ENCODE measurements around the gene TFDP3.

The TFDP3 gene

GRCh38 chrX:133218329-133218728 lies at the start of gene TFDP3:
TFDP3 (minus strand) TSS chrX:133218354; CDS start chrX:133218259, 95 bp downstream.
- DNase-seq (ENCODE audit: low read depth in 2 of 2), result no peak

GRCh38 chrX:133267621-133268020 lies 49.5 kb upstream of the TFDP3 start:
- no peak for DNase-seq (ENCODE audit: low read depth in 2 of 2)

- DNase-seq (ENCODE audit: low read depth in 2 of 2), result no peak
Measured at GRCh38 chrX:133265331-133265730, 47.2 kb upstream of the TFDP3 start.

- DNase-seq (ENCODE audit: low read depth in 2 of 2), result no peak
Measured at GRCh38 chrX:133258481-133258880, 40.3 kb upstream of the TFDP3 start.

- DNase-seq (ENCODE audit: low read depth in 2 of 2), result no peak
Measured at GRCh38 chrX:133254666-133255065, 36.5 kb upstream of the TFDP3 start.

GRCh38 chrX:133251204-133251603 lies 33.0 kb upstream of the TFDP3 start:
- no peak for DNase-seq (ENCODE audit: low read depth in 2 of 2)

GRCh38 chrX:133250184-133251100 lies 32.3 kb upstream of the TFDP3 start:
- no peak for DNase-seq (ENCODE audit: low read depth in 2 of 2)

GRCh38 chrX:133249266-133250058 lies 31.3 kb upstream of the TFDP3 start:
- DNase-seq (ENCODE audit: low read depth in 2 of 2), result no peak

- no peak for DNase-seq (ENCODE audit: low read depth in 2 of 2)
Measured at GRCh38 chrX:133248177-133248576, 30.0 kb upstream of the TFDP3 start.

GRCh38 chrX:133246921-133247320 lies 28.8 kb upstream of the TFDP3 start:
- DNase-seq (ENCODE audit: low read depth in 2 of 2), result no peak

- no peak for DNase-seq (ENCODE audit: low read depth in 2 of 2)
Measured at GRCh38 chrX:133235830-133236229, 17.7 kb upstream of the TFDP3 start.

- no peak for DNase-seq (ENCODE audit: low read depth in 2 of 2)
Measured at GRCh38 chrX:133232331-133232730, 14.2 kb upstream of the TFDP3 start.

- no peak for DNase-seq (ENCODE audit: low read depth in 2 of 2)
Measured at GRCh38 chrX:133229361-133229760, 11.2 kb upstream of the TFDP3 start.

GRCh38 chrX:133215747-133216146 lies 2.4 kb downstream of the TFDP3 start:
- DNase-seq (ENCODE audit: low read depth in 2 of 2), result no peak

- no peak for DNase-seq (ENCODE audit: low read depth in 2 of 2)
Measured at GRCh38 chrX:133215017-133215416, 3.1 kb downstream of the TFDP3 start.

- DNase-seq (ENCODE audit: low read depth in 2 of 2), result no peak
Measured at GRCh38 chrX:133214301-133214700, 3.9 kb downstream of the TFDP3 start.

- no peak for DNase-seq (ENCODE audit: low read depth in 2 of 2)
Measured at GRCh38 chrX:133213117-133213516, 5.0 kb downstream of the TFDP3 start.

- no peak for DNase-seq (ENCODE audit: low read depth in 2 of 2)
Measured at GRCh38 chrX:133207751-133208150, 10.4 kb downstream of the TFDP3 start.

- DNase-seq (ENCODE audit: low read depth in 2 of 2), result no peak
Measured at GRCh38 chrX:133191739-133192039, 26.5 kb downstream of the TFDP3 start.

GRCh38 chrX:133190877-133191738 lies 27.0 kb downstream of the TFDP3 start:
- no peak for DNase-seq (ENCODE audit: low read depth in 2 of 2)

- no peak for DNase-seq (ENCODE audit: low read depth in 2 of 2)
Measured at GRCh38 chrX:133189195-133189594, 29.0 kb downstream of the TFDP3 start.

GRCh38 chrX:133188631-133189030 lies 29.5 kb downstream of the TFDP3 start:
- DNase-seq (ENCODE audit: low read depth in 2 of 2), result no peak
